HepG2 (cell line): ENCODE data around the gene SPNS1. TPM values are rescaled to one million over a fixed set of nuclear protein-coding genes. Genes with fewer than 3 reads are reported as not detected.

Experiments used
- ARID2 ChIP-seq: sonication (generic); formaldehyde crosslinking; IDR thresholded peaks from 2 replicates; pipeline ENCODE4 v1.8.1; 2022; ENCODE audit warnings: mild to moderate bottlenecking, missing genetic modification reagents, borderline replicate concordance
- BHLHE40 ChIP-seq: IDR thresholded peaks from 2 replicates; pipeline ENCODE4 v1.6.1; 2011; ENCODE audit warnings: low read length, improper control_type of control experiment
- FOXA3 ChIP-seq: IDR thresholded peaks from 2 replicates; pipeline ENCODE4 v1.6.1; 2016; ENCODE audit warnings: missing genetic modification reagents, missing compliant biosample characterization
- MEIS2 ChIP-seq: sonication (generic); formaldehyde crosslinking; IDR thresholded peaks from 2 replicates; pipeline ENCODE4 v1.9.0; 2021; ENCODE audit warnings: mild to moderate bottlenecking, missing genetic modification reagents
- NBN ChIP-seq: fragments of 450-650 bp; conservative IDR thresholded peaks from 2 replicates; pipeline ENCODE4 v1.6.1; 2017
- NFRKB ChIP-seq: fragments of 450-650 bp; IDR thresholded peaks from 2 replicates; pipeline ENCODE4 v1.6.1; 2017
- ONECUT2 ChIP-seq: sonication (generic); formaldehyde crosslinking; IDR thresholded peaks from 2 replicates; pipeline ENCODE4 v1.4.0; 2020; ENCODE audit warnings: missing genetic modification reagents
- RELA ChIP-seq: sonication (generic); formaldehyde crosslinking; IDR thresholded peaks from 2 replicates; pipeline ENCODE4 v1.4.0; 2020; ENCODE audit warnings: missing genetic modification reagents
- RFX5 ChIP-seq: IDR thresholded peaks from 2 replicates; pipeline ENCODE4 v1.6.1; 2011; ENCODE audit warnings: low read depth, low read length, improper control_type of control experiment
- SIN3B ChIP-seq: fragments of 150-350 bp; IDR thresholded peaks from 2 replicates; pipeline ENCODE4 v1.6.1; 2014; ENCODE audit warnings: low read length
- SYNCRIP ChIP-seq: fragments of 200-400 bp; formaldehyde crosslinking; IDR thresholded peaks from 2 replicates; pipeline ENCODE4 v1.6.1; 2018; ENCODE audit warnings: mild to moderate bottlenecking, low read depth, low read length; ENCODE audit not compliant: insufficient read depth
- ZFP36 ChIP-seq: fragments of 150-350 bp; IDR thresholded peaks from 2 replicates; pipeline ENCODE4 v1.6.1; 2018; ENCODE audit warnings: borderline replicate concordance, low read length, low read depth; ENCODE audit not compliant: partially characterized antibody
- ZNF101 ChIP-seq: sonication (generic); formaldehyde crosslinking; IDR thresholded peaks from 2 replicates; pipeline ENCODE4 v1.4.0; 2020; ENCODE audit warnings: mild to moderate bottlenecking, low read depth, missing genetic modification reagents, borderline replicate concordance
- ZNF761 ChIP-seq: sonication (generic); formaldehyde crosslinking; conservative IDR thresholded peaks from 2 replicates; pipeline ENCODE4 v1.4.0; 2020; ENCODE audit warnings: mild to moderate bottlenecking, missing genetic modification reagents
- polyA plus RNA-seq, 8 experiments: library from polyadenylated mRNA; depleted of rRNA in 3 of 8; stranded (reverse) in 7 of 8; unstranded in 1 of 8; fragments of >200 nt; fragmentation: Illumina TruSeq in 4 of 8; extraction: Trizol in 4 of 8; gene quantifications; 2 replicates each; pipeline versions ENCODE4 v1.2.1 to v1.2.3, GENCODE V29; 2011 to 2016; ENCODE audit warnings: low read depth in 4 of 8, missing spikeins in 1 of 8, mixed read lengths in 1 of 8; ENCODE audit not compliant: insufficient read depth in 1 of 8
- total RNA-seq, 5 experiments: library from RNA; depleted of rRNA; stranded (reverse); fragments of >200 nt; fragmentation: Illumina TruSeq; extraction: Trizol; gene quantifications; 2 replicates each; pipeline ENCODE4 v1.2.3, GENCODE V29; 2016; ENCODE audit warnings: low read depth in 1 of 5
- TF ChIP-seq, protein P1 (sequence below): IDR thresholded peaks from 2 replicates; pipeline ENCODE4 v1.6.1; 2016; ENCODE audit warnings: mild to moderate bottlenecking
- TF ChIP-seq, protein P2 (sequence below): sonication (generic); formaldehyde crosslinking; IDR thresholded peaks from 2 replicates; pipeline ENCODE4 v1.5.0; 2020; ENCODE audit warnings: missing genetic modification reagents, mild to moderate bottlenecking, borderline replicate concordance
- TF ChIP-seq, protein P3 (sequence below): sonication (generic); formaldehyde crosslinking; IDR thresholded peaks from 2 replicates; pipeline ENCODE4 v1.5.0; 2020; ENCODE audit warnings: missing genetic modification reagents, mild to moderate bottlenecking, borderline replicate concordance
- TF ChIP-seq, protein P4 (sequence below): sonication (generic); formaldehyde crosslinking; IDR thresholded peaks from 2 replicates; pipeline ENCODE4 v1.8.1; 2023; ENCODE audit warnings: mild to moderate bottlenecking, missing genetic modification reagents
- TF ChIP-seq, protein P5 (sequence below): sonication (generic); formaldehyde crosslinking; IDR thresholded peaks from 2 replicates; pipeline ENCODE4 v1.5.0; 2020; ENCODE audit warnings: mild to moderate bottlenecking, missing genetic modification reagents
- TF ChIP-seq, protein P6 (sequence below): sonication (generic); formaldehyde crosslinking; IDR thresholded peaks from 2 replicates; pipeline ENCODE4 v1.4.0; 2020; ENCODE audit warnings: mild to moderate bottlenecking, missing genetic modification reagents, borderline replicate concordance
- TF ChIP-seq, protein P7 (sequence below): sonication (generic); formaldehyde crosslinking; IDR thresholded peaks from 2 replicates; pipeline ENCODE4 v1.4.0; 2020; ENCODE audit warnings: missing genetic modification reagents, low read depth, mild to moderate bottlenecking, borderline replicate concordance

Gene SPNS1
- total and polyA plus RNA-seq, 2 of the 13 experiments (the other 11 are each of a cell fraction or from before 2014, with no cell fraction given) = 25.6 to 38.8 TPM

DNA sequence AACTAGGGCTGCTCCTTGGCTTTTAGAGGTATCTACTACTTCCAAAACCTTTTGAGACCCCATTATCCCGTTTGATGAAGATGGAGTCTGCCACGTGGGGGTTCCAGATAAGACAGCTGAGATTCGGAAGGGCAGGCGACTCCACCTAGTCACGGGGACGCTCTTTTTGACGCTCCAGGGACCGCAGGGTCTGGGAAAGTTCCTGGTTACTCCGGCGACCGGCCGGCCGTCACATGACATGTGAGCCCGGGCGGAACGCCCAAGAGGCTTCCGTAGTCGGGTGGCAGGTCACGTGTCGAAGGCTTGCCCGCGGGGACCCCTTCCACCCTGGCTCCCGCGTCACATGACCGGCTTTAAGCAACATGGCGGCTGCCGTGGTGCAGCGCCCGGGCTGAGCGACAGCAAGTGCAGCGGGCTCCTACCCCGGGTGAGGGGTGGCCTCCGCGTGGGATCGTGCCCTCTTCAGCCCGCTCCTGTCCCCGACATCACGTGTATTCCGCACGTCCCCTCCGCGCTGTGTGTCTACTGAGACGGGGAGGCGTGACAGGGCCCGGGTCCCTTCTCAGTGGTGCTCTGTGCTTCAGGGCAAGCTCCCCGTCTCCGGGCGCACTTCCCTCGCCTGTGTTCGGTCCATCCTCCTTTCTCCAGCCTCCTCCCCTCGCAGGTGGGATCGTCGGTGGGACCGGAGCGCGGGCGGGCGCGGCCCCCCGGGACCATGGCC is at the start of gene SPNS1 (continued):
- TF ChIP-seq, protein P1, sequence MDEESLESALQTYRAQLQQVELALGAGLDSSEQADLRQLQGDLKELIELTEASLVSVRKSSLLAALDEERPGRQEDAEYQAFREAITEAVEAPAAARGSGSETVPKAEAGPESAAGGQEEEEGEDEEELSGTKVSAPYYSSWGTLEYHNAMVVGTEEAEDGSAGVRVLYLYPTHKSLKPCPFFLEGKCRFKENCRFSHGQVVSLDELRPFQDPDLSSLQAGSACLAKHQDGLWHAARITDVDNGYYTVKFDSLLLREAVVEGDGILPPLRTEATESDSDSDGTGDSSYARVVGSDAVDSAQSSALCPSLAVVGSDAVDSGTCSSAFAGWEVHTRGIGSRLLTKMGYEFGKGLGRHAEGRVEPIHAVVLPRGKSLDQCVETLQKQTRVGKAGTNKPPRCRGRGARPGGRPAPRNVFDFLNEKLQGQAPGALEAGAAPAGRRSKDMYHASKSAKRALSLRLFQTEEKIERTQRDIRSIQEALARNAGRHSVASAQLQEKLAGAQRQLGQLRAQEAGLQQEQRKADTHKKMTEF = peak; percentile 99
- TF ChIP-seq SIN3B = peak; percentile 100
- peak; percentile 97 for TF ChIP-seq BHLHE40
- TF ChIP-seq, protein P2, sequence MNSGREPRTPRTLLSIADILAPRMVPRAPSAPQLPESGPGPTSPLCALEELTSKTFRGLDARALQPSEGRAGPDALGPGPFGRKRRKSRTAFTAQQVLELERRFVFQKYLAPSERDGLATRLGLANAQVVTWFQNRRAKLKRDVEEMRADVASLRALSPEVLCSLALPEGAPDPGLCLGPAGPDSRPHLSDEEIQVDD (CRISPR knock-in tag) = no peak; the same call in 1 of the 2 replicates
- no peak for TF ChIP-seq RFX5
- peak; percentile 88 for TF ChIP-seq MEIS2
- TF ChIP-seq, protein P3, sequence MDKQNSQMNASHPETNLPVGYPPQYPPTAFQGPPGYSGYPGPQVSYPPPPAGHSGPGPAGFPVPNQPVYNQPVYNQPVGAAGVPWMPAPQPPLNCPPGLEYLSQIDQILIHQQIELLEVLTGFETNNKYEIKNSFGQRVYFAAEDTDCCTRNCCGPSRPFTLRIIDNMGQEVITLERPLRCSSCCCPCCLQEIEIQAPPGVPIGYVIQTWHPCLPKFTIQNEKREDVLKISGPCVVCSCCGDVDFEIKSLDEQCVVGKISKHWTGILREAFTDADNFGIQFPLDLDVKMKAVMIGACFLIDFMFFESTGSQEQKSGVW = no peak
- TF ChIP-seq, protein P4, sequence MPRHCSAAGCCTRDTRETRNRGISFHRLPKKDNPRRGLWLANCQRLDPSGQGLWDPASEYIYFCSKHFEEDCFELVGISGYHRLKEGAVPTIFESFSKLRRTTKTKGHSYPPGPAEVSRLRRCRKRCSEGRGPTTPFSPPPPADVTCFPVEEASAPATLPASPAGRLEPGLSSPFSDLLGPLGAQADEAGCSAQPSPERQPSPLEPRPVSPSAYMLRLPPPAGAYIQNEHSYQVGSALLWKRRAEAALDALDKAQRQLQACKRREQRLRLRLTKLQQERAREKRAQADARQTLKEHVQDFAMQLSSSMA (CRISPR knock-in tag) = peak; percentile 84; the same call in 1 of the 2 replicates
- TF ChIP-seq, protein P5, sequence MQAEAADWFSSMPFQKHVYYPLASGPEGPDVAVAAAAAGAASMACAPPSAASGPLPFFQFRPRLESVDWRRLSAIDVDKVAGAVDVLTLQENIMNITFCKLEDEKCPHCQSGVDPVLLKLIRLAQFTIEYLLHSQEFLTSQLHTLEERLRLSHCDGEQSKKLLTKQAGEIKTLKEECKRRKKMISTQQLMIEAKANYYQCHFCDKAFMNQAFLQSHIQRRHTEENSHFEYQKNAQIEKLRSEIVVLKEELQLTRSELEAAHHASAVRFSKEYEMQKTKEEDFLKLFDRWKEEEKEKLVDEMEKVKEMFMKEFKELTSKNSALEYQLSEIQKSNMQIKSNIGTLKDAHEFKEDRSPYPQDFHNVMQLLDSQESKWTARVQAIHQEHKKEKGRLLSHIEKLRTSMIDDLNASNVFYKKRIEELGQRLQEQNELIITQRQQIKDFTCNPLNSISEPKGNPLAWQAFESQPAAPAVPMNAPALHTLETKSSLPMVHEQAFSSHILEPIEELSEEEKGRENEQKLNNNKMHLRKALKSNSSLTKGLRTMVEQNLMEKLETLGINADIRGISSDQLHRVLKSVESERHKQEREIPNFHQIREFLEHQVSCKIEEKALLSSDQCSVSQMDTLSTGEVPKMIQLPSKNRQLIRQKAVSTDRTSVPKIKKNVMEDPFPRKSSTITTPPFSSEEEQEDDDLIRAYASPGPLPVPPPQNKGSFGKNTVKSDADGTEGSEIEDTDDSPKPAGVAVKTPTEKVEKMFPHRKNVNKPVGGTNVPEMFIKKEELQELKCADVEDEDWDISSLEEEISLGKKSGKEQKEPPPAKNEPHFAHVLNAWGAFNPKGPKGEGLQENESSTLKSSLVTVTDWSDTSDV (CRISPR knock-in tag) = peak; percentile 78
- TF ChIP-seq, protein P6, sequence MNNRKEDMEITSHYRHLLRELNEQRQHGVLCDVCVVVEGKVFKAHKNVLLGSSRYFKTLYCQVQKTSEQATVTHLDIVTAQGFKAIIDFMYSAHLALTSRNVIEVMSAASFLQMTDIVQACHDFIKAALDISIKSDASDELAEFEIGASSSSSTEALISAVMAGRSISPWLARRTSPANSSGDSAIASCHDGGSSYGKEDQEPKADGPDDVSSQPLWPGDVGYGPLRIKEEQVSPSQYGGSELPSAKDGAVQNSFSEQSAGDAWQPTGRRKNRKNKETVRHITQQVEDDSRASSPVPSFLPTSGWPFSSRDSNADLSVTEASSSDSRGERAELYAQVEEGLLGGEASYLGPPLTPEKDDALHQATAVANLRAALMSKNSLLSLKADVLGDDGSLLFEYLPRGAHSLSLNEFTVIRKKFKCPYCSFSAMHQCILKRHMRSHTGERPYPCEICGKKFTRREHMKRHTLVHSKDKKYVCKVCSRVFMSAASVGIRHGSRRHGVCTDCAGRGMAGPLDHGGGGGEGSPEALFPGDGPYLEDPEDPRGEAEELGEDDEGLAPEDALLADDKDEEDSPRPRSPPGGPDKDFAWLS (CRISPR knock-in tag) = peak; percentile 97
- TF ChIP-seq RELA = peak; percentile 95; the same call in 1 of the 2 replicates
- 0 out of 2 replicates have a peak, but pooled peaks have one; percentile 64 for TF ChIP-seq ZNF101 (CRISPR knock-in tag)
- TF ChIP-seq ZNF761 (CRISPR knock-in tag) = peak; percentile 95
- TF ChIP-seq ZFP36 = no peak
- TF ChIP-seq ONECUT2 = peak; percentile 59; the same call in 1 of the 2 replicates
- no peak; the same call in 1 of the 2 replicates for TF ChIP-seq ARID2 (CRISPR knock-in tag)
- TF ChIP-seq SYNCRIP = no peak
- no peak for TF ChIP-seq NFRKB
- TF ChIP-seq FOXA3 (CRISPR knock-in tag) = peak; percentile 85
- TF ChIP-seq, protein P7, sequence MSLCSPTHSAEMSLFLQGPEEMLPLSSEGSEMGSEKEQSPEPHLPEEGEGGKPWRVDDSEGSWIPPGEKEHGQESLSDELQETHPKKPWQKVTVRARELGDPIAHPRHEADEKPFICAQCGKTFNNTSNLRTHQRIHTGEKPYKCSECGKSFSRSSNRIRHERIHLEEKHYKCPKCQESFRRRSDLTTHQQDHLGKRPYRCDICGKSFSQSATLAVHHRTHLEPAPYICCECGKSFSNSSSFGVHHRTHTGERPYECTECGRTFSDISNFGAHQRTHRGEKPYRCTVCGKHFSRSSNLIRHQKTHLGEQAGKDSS (CRISPR knock-in tag) = peak; percentile 75; the same call in 1 of the 2 replicates
- no peak for TF ChIP-seq NBN
